22Rv1 (cell line): ENCODE data around the gene MBTD1.

ENCODE experiments used
- CTCF ChIP-seq: fragments of 450-650 bp; IDR thresholded peaks from 2 replicates; pipeline ENCODE4 v1.5.1; 2017; ENCODE audit warnings: mild to moderate bottlenecking
- ZFX ChIP-seq: fragments of 450-650 bp; IDR thresholded peaks from 2 replicates; pipeline ENCODE4 v1.6.1; 2017; ENCODE audit warnings: antibody characterized with exemption, borderline replicate concordance

GRCh38 chr17:51238255-51238887 lies 21.5 kb downstream of the MBTD1 start:
- no peak for TF ChIP-seq CTCF
- TF ChIP-seq ZFX: no peak
